Measurements from ENCODE around the gene RUBCNL.
"Not testable (repeated sequence)": the region's sequence is repeated elsewhere in the genome, so short reads cannot be mapped to it uniquely, and the experiment has no call there.

Gene RUBCNL, protein sequence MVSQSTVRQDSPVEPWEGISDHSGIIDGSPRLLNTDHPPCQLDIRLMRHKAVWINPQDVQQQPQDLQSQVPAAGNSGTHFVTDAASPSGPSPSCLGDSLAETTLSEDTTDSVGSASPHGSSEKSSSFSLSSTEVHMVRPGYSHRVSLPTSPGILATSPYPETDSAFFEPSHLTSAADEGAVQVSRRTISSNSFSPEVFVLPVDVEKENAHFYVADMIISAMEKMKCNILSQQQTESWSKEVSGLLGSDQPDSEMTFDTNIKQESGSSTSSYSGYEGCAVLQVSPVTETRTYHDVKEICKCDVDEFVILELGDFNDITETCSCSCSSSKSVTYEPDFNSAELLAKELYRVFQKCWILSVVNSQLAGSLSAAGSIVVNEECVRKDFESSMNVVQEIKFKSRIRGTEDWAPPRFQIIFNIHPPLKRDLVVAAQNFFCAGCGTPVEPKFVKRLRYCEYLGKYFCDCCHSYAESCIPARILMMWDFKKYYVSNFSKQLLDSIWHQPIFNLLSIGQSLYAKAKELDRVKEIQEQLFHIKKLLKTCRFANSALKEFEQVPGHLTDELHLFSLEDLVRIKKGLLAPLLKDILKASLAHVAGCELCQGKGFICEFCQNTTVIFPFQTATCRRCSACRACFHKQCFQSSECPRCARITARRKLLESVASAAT

DNA sequence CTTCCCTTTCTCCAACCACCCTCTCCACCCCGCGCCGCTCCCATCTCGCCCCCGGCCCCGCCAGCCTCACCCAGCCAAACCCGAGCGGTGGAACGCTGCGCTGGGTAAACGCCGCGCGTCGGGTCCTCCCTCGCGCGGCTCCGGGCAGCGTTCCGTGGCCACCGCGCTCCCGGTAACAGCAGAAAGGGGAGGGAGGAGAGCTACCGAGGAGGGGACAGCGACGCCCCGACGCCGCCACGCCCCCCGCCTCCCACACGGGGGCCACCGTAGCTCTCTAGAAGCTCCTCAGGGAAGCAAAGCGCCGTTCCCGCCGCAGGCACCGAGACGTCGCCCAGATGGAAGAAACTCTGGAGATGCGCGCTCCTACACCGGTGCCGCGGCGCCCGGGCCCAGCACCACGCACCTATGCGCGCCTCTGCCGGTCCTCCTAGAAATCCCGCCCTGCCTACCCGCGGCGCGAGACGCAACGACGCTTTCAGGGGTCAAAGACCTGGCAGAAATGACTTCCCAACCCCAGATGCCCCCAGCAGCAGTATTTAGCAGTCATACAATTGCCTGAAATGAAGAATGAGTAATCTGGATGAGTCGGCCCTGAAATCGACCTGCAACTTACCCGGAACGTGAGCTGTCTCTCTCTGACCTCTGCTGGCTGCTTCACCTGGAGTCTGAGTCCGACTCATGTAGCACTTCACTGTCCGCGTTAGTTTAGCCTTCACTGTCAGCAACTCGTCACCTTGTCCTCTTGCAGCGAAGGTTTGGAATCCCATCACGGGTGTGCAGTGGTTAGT is at the start of gene RUBCNL:
TSS of gene RUBCNL (minus strand) at position 189 of the 788 bp plus-strand sequence. CDS start 14,777 bp downstream, outside the sequence.
- no peak for DNase-seq

DNA sequence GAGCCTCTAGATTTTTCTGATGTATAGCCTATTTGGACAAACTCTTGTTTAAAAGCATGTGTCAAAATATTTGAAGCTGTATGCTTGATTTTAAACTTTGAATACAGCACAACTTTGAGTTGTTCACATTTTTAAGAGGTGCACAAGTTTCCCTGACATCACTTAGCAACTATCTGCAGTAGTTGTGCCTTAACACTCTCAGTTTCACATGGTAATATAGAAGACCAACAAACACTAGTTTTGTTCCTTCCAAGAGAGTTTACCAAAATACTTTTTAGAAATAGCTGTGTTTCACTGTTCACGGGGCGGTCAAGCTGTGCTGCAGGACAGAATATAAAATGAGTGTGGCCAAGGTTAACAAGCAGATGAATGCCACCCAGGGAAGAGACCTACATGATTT is 42.5 kb upstream of the RUBCNL start:
- DNase-seq, result not testable (repeated sequence)

DNA sequence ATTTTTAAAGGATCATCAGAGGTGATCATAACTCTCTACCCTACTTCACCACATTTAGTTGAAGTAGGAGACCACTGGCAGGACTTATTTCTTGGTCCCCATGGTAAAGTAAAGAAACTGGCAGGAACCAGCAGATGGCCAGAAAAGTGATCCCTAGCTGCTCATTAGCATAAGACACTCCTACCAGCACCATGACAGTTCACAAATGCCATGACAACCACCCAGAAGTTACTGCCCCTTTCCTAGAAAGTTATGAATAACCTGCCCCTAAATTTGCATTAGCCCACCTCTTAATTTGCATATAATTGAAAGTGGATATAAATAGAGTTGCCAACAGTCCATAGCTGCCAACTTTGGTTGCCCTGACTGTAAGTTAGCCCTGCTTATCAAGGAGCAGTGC is 18.4 kb upstream of the RUBCNL start:
- no peak for DNase-seq

DNA sequence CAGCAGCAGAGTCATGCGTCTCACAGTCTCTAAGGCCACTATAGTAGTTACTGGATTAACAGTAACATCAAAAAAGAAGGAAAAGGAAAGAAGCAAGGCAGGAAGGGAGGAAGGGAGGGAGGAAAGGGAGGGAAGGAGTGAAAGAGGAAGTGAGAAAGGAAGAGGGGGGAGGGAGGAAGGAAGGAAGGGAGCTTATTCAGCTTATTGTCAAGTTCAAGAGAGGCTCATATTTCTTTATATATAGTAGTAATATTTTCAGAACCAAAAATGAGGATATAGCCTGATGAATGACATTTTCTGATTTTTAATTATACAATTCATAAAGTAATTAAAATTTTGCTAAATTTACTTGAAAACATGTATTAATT is 17.7 kb upstream of the RUBCNL start:
- no peak for DNase-seq

DNA sequence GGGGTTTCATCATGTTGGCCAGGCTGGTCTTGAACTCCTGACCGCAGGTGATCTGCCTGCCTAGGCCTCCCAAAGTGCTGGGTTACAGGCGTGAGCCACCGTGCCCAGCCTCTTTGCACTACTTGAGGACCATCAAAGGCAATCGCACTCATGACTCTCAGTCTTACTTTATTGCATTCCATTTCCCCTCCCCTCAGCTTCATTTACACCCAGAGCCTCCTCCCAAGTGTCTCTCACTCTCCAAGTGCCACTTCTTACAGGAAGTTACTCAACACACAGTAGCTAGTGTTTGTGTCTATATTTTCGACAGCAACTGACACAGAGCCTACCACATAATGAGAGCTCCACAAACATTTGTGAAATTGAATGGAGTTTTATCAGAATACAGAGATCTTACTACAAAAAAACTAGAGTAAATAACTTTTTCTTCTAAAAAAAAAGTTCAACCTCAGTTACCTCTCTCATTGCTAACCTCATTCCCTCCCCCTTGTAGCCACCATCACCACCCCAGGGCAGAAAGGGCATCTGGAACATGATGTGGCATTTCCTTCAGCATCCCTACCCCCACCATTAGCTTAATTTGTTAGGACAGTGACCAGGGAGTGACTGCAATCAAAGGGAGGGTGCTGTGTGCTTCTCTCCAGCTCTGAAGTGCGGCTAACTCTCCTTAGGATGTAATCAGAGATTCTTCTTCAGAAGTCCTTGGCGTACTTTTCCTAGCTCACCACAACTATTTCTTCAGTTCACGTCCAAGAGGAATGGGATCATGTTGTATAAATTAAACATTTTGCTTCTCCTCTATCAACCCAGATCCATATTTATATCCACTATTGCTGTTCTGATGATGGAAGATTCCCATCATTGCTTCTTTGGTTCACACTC is 17.0 kb upstream of the RUBCNL start:
- no peak for DNase-seq

DNA sequence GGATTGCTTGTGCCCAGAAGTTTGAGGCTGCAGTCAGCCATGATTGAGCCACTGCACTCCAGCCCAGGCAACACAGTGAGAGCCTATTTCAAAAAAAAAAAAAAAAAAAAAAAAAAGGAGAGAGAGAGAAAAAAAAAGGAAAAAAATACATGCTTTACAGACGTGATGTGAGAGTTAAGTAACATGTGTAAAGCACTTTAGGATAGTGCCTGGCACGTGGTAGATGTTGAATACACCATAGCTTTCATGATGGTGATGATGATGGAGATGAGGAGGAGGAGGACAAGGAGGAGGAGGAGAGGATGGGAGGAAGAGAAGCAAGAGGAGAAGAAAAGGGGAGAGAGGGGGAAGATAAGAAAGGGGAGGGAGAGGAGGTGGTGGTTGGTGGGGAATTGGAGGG is 15.1 kb upstream of the RUBCNL start:
- no peak for DNase-seq

DNA sequence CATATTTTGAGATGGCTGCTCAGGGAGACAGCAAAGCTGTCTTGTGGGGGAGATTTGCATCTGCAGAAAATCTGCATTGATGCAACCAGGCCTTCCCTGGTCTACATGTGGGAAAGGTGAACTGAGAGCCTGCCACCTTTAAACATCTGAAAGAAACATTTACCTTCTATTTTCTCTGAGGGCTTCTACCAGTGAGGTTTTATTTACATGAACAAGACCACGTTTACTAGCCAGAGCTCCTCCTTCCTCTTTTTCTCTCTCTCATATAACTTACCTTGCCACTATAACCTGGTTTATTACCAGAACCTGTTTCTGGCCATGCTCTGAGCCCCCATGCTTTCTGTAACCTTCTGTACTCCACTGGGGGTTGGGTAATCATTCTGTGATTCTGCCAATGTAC is 14.4 kb upstream of the RUBCNL start:
- no peak for DNase-seq

DNA sequence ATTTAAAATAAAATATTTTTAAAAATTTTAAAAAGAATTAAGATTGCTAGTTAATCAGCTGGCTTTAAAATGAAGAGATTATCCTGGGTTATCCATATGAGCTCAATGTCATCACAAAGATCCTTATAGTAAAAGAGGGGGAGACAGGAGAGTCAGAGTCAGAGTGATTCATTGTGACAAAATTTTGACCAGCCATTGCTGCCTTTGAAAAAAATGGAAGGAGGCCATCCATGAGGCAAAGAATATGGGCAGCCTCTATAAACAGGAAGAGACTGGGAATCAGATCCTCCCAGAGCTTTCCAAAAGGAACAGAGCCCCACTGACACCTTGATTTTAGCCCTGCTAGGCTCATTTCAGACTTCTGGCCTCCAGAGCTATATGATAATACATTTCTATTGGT is 9.3 kb upstream of the RUBCNL start:
- DNase-seq, result no peak

DNA sequence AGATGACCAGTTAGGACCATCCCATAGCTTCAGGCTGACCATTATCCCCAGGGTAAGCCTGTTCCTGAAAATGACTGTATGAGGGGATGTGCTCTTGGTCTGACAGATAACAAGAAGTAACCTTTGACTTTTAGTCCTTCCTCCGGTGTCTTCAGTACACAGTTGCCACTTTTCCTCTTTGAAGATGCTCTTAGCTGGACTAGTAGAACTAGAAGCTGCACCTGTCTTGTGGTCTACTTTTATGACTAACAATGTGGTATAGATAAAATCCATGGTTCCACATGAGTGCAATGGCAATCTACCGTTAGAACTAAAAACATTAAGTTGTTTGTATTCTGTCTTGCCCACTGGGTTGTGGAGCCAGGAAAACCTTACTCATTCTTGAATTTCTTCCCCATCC is 5.9 kb upstream of the RUBCNL start:
- no peak for DNase-seq

DNA sequence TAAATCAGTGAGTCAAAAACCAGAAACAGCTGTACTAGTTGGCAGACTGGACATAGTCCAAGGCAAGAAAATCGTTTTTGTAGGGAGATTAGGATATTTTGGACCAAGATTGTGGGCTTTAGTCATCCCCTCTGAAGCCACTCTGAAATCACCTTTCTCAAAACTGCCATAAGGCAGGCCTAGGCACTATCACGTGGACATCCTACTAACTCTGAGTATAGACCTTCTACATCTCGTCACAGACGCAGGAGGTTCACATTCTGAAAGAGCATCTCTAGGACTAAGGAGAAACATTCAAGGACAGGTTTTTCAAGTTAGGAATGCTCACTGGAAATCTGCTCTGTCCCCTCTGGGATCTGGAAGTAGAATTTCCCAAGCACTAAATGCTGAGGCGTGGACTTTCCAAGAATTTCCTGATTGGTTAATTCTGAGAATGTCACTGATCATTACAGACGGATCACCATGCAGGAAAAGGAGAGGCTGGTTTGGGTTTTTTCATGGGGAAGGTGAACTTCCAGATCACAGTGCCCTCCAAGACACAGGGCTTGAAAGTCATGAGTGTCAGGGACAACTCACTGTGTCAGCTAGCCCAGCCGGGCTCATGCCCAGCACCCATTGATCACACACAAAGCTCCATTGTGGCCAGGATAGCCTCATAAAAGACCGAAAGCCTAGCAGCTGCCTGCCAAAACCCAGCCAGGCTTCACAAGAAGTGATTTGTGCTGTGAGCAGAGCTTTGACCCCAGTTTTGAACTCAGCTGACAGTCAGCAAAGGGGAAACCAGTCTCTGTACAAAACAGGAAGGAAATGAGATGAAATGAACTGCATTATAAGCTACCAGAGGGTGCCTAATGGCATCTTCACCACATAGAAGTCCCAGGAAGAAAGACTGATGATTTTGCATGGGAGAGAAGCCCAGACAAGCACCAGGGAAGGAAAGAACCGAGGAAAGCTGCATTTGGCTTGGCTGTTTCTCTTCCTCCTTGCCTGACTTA is 2.7 kb upstream of the RUBCNL start:
- DNase-seq, result no peak

DNA sequence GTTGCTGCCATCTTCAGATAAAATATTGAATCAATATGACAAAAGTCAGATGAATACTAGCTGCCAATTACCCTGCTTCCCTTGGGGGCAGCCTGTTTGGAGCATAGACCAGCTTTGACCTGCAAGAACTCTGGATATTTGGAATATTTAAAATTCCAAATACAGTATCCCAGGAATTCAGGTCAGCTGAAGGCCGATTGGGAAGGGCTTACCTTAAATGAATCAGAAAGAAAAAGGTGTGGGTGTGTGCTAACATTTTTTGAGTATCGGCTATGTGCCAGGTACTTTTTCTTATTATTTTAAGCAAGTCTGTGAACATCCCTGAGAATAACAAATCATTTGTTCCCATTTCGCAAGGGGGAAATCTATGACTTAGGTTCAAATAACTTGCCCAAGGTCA is 1.8 kb upstream of the RUBCNL start:
- no peak for DNase-seq

DNA sequence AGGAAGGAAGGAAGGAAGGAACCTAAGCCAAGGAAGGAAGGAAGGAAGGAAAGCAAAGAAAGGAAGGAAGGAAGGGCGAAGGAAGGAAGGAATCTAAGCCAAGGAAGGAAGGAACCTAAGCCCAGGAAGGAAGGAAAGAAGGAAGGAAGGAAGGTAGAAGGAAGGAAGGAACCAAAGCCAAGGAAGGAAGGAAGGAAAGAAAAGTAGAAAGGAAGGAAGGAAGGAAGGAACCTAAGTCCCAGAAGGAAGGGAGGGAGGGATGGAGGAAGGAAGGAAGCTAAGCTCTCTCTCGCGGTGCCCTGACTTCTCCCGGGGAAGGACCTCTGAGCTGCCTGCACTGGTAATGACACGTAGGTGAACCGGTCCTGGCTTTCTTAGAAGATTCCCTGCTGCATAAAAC is 1.3 kb upstream of the RUBCNL start:
- DNase-seq, result no peak

DNA sequence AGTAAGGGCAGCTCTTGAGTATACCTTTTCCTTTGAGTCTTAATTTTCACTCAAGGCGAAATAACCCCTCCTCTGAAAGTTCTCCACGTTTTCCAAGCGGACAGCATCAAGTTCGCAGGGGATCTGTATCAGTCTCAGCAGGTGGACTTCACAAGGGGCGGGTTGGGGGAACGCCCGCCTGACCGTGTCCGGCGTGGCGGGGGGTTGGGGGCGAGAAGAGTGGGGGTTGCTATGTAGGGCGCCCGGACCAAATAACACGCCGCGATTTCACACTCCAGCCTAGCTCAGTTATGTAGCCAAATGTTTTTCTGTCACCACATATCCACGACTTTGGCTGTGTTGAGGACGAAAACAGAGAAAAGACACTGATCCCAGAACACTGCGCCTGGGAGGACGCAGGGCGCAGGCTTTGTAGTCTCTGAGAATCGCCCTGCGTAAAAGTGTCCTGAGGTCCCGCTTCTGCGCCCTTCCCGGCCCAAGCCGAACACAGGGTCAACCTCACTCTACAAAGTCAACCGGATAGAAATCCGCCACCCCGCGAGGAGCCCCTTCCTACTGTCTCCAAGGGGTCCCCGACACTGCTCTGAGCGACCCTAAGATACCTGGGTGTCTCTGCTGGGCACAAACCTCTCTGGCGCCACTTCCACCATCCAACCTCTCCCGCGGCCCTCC is 524 bp downstream of the RUBCNL start:
- DNase-seq, result no peak

DNA sequence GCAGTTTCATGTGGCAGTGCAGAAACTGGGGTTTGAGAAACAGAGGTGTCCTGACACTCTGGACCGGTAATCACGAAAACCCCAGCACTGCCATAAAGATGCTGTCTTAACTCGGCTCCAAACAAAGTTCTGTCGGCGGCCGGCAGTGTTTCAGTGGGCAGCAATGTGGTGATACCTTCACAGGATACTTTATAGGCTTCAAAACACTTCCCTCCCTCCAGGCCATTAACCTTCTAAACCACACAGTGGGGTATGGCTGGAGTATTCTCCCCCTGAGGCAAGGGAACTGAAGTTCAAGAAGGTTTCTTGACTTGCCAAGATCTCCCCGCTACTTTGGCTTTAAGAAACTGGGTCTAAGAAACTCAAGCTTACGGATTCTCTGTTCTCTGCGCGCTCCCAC is 1.1 kb downstream of the RUBCNL start:
- DNase-seq, result no peak

DNA sequence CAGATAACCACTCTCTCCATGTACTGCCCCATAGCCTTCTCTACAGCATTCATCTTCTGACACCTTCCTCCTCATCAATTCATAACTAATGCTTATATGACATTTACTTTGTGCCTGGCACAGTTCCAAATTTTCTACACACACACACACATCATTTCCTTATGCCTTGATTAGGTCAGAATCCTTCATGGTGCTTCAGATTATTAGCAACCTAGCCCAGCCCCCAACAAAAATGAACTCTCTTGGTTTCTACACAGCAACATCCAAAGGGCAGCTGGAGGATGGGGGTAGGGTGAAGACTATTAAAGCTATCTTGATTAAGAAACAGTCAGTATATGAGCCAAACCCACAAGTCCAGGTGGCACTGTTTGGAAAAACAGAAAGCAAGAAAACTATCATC is 3.7 kb downstream of the RUBCNL start:
- DNase-seq, result no peak

DNA sequence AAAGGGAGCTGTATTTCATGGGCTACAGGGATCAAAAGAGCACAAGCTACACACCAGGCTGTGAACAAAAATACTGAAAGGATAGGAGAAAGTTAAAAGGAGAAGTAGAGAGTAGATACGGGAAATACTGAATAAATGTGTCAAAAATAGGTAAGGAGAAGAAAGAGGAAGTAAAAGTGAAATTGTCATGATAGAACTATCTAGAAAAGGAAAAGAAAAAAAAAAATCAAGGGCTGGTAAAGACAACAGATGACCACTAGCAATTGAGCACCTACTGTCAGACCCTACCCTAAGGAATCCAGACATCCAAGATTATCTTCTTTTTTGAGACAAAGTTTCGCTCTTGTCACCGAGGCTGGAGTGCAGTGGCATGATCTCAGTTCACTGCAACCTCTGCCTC is 4.8 kb downstream of the RUBCNL start:
- no peak for DNase-seq

DNA sequence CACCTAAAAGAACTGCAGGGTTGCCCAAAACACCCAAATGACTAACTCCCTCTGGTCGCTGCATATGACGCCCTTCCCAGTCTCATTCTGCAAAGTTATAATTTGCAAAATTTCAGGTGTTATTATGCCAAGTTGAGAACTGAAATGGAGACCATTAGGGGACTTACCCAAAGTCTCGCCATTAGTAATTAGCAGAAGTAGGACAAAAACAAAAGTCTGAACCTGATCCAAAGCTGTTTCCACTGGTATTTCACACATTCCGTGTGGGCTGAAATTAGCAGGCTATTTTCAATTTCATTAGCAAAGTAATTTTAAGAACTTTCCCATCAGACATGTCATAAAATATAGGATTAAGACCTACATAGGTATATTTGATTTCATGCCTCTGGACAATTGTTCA is 6.8 kb downstream of the RUBCNL start:
- no peak for DNase-seq

DNA sequence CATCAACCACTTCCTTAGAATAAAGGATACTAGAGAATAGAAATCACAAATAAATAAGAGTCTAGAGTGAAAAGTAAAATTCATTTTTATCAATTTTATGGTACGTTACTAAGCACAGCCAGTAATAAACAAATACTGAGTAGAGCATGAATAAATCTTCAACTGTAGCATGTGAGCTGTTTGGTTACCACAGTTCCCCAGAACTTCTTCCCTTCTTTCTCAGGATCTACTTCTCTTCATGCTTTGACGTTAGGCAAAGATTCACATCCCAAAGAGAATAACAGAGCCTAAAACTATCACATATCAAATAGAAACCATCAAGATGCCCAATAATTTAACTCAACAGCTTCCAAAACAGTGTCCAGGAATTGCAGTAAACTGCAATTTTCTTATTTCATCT is 7.4 kb downstream of the RUBCNL start:
- DNase-seq, result no peak

DNA sequence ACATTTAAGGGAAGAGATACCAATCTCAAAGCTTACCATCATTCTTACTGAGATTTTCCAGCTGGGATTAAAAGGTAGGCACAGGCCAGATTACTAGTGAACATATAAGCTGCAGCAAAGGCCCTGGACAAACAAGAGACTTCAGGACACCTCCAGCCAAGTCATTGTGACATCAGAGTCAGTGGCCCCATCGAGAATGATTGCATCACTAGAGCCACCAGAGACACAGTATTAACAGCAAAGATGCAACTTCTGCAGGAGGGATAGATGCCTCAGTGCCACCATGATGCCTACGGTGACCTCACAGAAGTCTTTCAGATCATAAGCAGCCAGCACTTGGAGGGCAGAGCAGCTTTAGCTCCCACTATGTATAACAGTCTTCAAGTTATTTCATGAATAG is 8.6 kb downstream of the RUBCNL start:
- DNase-seq, result no peak

DNA sequence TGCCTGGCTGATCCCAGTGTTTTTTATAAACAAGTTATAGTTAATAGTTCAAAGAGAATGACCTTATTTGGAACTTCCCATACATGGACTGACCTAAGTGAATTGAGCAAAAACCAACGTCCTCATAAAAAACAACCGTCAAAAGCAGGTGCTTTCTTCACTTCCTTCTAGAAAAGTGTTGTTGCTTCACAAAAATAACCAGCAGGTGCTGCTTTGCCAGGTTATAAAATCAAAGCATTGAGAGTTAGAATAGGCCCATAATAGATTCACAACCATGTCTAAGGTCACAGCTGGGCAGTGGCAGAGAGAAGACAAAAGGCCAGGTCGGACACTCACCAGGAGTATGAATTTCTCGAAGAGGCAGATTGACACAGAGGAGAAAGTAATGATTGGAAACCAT is 9.5 kb downstream of the RUBCNL start:
- no peak for DNase-seq

DNA sequence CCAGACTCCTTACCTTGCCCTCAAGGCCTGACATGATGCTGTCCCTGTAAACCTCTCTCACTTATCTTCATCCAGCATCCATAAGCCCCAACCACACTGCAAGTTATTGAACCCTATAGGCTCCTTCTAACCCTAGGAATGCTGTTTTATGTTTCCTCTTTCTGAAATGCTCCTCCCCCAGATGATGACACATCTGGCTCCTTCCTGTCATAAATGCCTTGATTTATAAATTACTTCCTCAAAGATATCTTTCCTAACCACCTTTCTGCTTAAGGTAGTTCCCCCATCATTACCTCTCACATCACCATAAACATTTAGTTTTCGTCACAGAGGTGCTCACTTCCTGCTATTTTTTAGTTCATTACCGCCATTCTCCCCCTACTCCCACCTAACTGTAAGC is 12.3 kb downstream of the RUBCNL start:
- DNase-seq, result no peak
